MCF 10A (cell line): ENCODE measurements around the gene HAUS8. TPM values are rescaled to one million over a fixed set of nuclear protein-coding genes. Genes with fewer than 3 reads are reported as not detected.
"Not testable (repeated sequence)": the region's sequence is repeated elsewhere in the genome, so short reads cannot be mapped to it uniquely, and the experiment has no call there.

Experiments used
- BruUV-seq: library from RNA; stranded (reverse); fragments of 400-500 nt; replicated peaks from 2 replicates; lab custom pipeline; 2021; lab: Mats Ljungman, UMichigan
- CTCF ChIA-PET: fragments of 300-600 bp; sonication (Branson Sonifier 250); formaldehyde crosslinking; extraction: SDS; loops from one replicate; lab custom pipeline; 2021; ENCODE audit warnings: antibody characterized with exemption, inconsistent platforms; lab: Yijun Ruan, JAX
- POLR2A ChIA-PET: fragments of 300-600, 350-650 bp; sonication (Branson Sonifier 250); formaldehyde crosslinking; extraction: SDS; loops from one replicate; lab custom pipeline; 2020; ENCODE audit warnings: antibody characterized with exemption, inconsistent platforms; lab: Yijun Ruan, JAX
- DNase-seq: peaks from one replicate; pipeline ENCODE4 v3.0.0-alpha.2; 2018; ENCODE audit not compliant: unreplicated experiment
- H3K27ac Mint-ChIP-seq: one replicate; pipeline ENCODE4 v1.8.0; 2022; ENCODE audit warnings: mild to moderate bottlenecking, low read depth, mixed read lengths; ENCODE audit not compliant: unreplicated experiment
- H3K27me3 Mint-ChIP-seq: one replicate; pipeline ENCODE4 v1.8.0; 2022; ENCODE audit warnings: mixed read lengths; ENCODE audit not compliant: insufficient read depth, unreplicated experiment
- H3K36me3 Mint-ChIP-seq: one replicate; pipeline ENCODE4 v1.8.0; 2022; ENCODE audit warnings: mild to moderate bottlenecking, moderate library complexity, mixed read lengths; ENCODE audit not compliant: insufficient read depth, unreplicated experiment
- H3K4me1 Mint-ChIP-seq: one replicate; pipeline ENCODE4 v1.8.0; 2022; ENCODE audit warnings: mixed read lengths; ENCODE audit not compliant: insufficient read depth, unreplicated experiment
- H3K4me3 Mint-ChIP-seq: one replicate; pipeline ENCODE4 v1.8.0; 2022; ENCODE audit warnings: mild to moderate bottlenecking, moderate library complexity, mixed read lengths; ENCODE audit not compliant: unreplicated experiment
- H3K9me3 Mint-ChIP-seq: one replicate; pipeline ENCODE4 v1.8.0; 2022; ENCODE audit warnings: mixed read lengths; ENCODE audit not compliant: unreplicated experiment
- intact Hi-C: fragments of 100-400 bp; cut with micrococcal nuclease; formaldehyde crosslinking; loops from 2 replicates; pipeline ENCODE4 v1.14.1; 2022
- total RNA-seq: library from RNA; stranded (reverse); gene quantifications from 2 replicates; pipeline ENCODE4 v1.2.3, GENCODE V29; 2022
- TF ChIP-seq, protein P1 (sequence below): fragments of 200-600 bp; IDR thresholded peaks from one replicate; pipeline ENCODE4 v1.8.0; 2022; ENCODE audit warnings: antibody characterized with exemption, mild to moderate bottlenecking; ENCODE audit not compliant: unreplicated experiment

HAUS8 gene
- total RNA-seq, 1 experiment from 2014 or later, result 8.4 TPM

DNA sequence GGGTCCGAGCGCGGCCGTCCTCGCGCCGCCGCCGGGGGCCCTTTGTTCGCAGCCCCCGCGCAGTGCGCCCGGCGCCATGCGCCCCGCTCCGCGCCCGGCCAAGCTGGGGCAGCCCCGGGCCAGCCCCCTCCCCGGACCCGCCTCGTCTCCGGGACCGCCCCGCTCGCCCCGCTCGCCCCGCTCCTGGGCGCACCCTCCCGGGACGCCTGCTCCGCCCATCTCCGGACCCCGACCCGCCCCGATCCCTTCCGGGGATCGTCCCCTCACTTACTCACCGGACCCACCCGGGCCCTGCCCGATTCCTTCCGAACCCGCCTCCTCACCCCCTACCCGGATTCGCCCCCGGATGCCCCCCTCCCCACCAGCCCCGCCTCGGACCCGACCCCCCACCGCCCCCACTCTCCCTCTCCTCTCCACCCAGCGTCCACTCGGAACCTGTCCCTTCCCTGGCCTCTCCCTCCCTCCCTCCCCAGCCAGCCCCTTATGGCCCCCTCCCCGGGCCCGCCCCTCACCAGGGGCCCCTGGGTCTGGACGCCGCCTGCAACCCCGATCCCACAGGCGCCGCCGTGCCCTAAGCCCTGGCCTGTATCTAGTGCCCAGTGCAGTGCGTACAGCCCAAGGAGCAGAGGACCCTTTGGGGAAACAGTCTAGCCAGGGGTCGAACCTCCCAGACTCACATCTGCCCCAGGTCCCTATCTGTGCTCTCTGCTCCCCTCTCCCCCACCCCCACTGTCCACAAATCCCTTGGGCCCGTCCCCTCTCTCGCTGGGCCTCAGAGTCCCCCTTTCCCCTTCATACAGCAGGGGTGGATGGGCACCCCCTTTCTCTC, 48.3 kb downstream of the HAUS8 start, which contains the start of gene CPAMD8:
TSS of gene CPAMD8 (minus strand) at position 105 of the 829 bp plus-strand sequence. CDS start 168 bp downstream, outside the sequence.
- Mint-ChIP-seq H3K36me3 (peaks cover 10% of the 10 kb centered on the region), H3K27me3 (peaks cover 25% of the 10 kb centered on the region), H3K9me3 (no peaks in the 10 kb centered on the region), H3K27ac (no peak within 1 kb of the TSS), H3K4me3 (no peak within 1 kb of the TSS), H3K4me1 (peaks cover 25% of the 10 kb centered on the region)
- intact Hi-C loops, result no loop called here
- no TSS peak for BruUV-seq
- ChIA-PET POLR2A (no interaction called here), CTCF (interaction anchor here (1.0 kb wide), 1 partner anchor 25 kb away, joined by 6 read pairs; no protein-coding TSS in a partner anchor)
- TF ChIP-seq, protein P1, sequence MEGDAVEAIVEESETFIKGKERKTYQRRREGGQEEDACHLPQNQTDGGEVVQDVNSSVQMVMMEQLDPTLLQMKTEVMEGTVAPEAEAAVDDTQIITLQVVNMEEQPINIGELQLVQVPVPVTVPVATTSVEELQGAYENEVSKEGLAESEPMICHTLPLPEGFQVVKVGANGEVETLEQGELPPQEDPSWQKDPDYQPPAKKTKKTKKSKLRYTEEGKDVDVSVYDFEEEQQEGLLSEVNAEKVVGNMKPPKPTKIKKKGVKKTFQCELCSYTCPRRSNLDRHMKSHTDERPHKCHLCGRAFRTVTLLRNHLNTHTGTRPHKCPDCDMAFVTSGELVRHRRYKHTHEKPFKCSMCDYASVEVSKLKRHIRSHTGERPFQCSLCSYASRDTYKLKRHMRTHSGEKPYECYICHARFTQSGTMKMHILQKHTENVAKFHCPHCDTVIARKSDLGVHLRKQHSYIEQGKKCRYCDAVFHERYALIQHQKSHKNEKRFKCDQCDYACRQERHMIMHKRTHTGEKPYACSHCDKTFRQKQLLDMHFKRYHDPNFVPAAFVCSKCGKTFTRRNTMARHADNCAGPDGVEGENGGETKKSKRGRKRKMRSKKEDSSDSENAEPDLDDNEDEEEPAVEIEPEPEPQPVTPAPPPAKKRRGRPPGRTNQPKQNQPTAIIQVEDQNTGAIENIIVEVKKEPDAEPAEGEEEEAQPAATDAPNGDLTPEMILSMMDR, result no peak
- no peak for DNase-seq

DNA sequence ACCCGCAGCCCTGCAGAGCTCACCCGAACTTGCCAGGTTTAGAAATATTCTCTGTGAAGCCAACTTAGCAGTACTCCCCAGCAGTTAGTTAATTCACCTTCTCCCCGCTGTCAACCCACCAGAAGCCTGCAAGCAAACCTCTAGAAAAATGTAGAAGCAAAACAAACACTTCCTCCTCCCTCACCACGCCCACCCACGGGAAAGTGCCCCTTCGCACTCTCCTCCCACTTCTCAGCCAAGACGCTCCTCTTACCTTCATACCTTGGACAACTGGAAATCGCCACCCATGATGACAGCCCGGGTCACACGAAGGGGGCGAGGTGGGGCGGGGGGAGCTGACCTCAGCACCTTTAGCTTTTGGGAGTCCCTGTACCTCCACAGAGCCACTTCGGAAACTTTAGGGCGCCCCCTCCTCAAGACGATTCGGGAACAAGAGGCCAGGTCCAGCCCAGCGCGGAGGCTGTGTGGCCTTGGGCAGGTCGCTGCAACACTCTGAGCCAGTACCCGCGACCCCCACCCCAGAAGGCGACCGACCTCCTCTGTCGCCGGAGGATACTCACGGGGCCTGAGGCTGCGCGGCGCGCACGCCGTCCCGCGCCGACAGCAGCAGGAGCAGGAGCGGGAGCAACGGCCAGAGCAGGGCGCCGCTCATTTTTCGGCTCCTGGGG, 49.1 kb downstream of the HAUS8 start:
- ChIA-PET POLR2A (no interaction called here), CTCF (interaction anchor here (0.6 kb wide), 1 partner anchor 266 kb away, joined by 3 read pairs; no protein-coding TSS in a partner anchor)
- BruUV-seq, result no TSS peak
- intact Hi-C loops, result no loop called here
- Mint-ChIP-seq H3K4me1 (peaks cover 26% of the 10 kb centered on the region), H3K4me3 (no peak overlapping the region), H3K36me3 (peaks cover 10% of the 10 kb centered on the region), H3K27ac (no peak overlapping the region), H3K9me3 (no peaks in the 10 kb centered on the region), H3K27me3 (peaks cover 25% of the 10 kb centered on the region)
- TF ChIP-seq, protein P1, result no peak
- no peak for DNase-seq

DNA sequence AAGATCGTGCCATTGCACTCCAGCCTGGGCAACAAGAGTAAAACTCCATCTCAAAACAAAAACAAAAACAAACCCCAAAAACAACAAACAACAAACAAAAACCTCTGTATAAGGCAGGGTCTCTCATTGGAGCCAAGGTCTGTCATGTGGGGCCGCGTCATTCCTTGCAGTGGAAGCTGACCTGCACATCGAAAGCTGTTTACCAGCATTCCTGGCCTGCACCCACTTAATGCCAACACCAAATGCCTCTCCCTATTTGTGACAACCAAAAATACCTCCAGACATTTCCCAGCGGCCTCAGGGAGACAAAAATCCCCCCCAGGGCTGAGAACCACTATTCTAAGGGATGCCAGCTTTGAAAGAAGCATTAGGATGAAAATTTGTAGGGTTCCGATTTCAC, 49.9 kb downstream of the HAUS8 start:
- DNase-seq, result no peak
- no peak overlapping the region for H3K4me3 Mint-ChIP-seq
- TF ChIP-seq, protein P1, result no peak
- peaks cover 26% of the 10 kb centered on the region for H3K4me1 Mint-ChIP-seq
- no peak overlapping the region for H3K27ac Mint-ChIP-seq
- peaks cover 25% of the 10 kb centered on the region for H3K27me3 Mint-ChIP-seq
- intact Hi-C loops, result no loop called here
- peaks cover 10% of the 10 kb centered on the region for H3K36me3 Mint-ChIP-seq
- ChIA-PET POLR2A (interaction anchor here (0.9 kb wide), 1 partner anchor 16 kb away, joined by 3 read pairs; no protein-coding TSS in a partner anchor), CTCF (interaction anchor here (0.6 to 0.7 kb wide), 2 partner anchors 8 to 207 kb away, joined by 3 to 4 read pairs; no protein-coding TSS in a partner anchor)
- no peaks in the 10 kb centered on the region for H3K9me3 Mint-ChIP-seq
- no TSS peak for BruUV-seq

DNA sequence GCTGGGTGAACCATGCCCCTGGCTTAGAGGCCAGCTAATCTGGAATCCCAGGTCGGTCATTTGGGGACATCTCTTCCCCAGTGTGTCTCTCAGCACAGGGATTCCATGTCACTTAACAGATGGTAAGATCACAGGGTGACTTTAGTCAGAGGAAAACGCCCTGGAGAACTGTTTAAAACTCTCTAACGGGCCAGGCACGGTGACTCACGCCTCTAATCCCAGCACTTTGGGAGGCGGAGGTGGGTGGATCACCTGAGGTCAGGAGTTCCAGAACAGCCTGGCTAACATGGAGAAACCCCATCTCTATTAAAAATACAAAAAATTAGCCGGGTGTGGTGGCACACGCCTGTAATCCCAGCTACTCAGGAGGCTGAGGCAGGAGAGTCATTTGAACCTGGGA, 50.3 kb downstream of the HAUS8 start:
- H3K27ac Mint-ChIP-seq, H3K4me3 Mint-ChIP-seq, intact Hi-C loops, H3K9me3 Mint-ChIP-seq, BruUV-seq: not testable (repeated sequence)
- peak; percentile 40 for DNase-seq
- H3K36me3 Mint-ChIP-seq, result peaks cover 10% of the 10 kb centered on the region
- H3K27me3 Mint-ChIP-seq, result peaks cover 25% of the 10 kb centered on the region
- ChIA-PET CTCF (interaction anchor here (0.6 to 0.7 kb wide), 2 partner anchors 8 to 208 kb away, joined by 3 to 4 read pairs; no protein-coding TSS in a partner anchor), POLR2A (interaction anchor here (0.9 kb wide), 1 partner anchor 17 kb away, joined by 3 read pairs; no protein-coding TSS in a partner anchor)
- peaks cover 26% of the 10 kb centered on the region for H3K4me1 Mint-ChIP-seq
